ENCODE data around the gene DHX16. TPM values are rescaled to one million over a fixed set of nuclear protein-coding genes. Genes with fewer than 3 reads are reported as not detected.
"Not testable (repeated sequence)": the region's sequence is repeated elsewhere in the genome, so short reads cannot be mapped to it uniquely, and the experiment has no call there.

Gene DHX16
- 15.2 TPM for total RNA-seq

DNA sequence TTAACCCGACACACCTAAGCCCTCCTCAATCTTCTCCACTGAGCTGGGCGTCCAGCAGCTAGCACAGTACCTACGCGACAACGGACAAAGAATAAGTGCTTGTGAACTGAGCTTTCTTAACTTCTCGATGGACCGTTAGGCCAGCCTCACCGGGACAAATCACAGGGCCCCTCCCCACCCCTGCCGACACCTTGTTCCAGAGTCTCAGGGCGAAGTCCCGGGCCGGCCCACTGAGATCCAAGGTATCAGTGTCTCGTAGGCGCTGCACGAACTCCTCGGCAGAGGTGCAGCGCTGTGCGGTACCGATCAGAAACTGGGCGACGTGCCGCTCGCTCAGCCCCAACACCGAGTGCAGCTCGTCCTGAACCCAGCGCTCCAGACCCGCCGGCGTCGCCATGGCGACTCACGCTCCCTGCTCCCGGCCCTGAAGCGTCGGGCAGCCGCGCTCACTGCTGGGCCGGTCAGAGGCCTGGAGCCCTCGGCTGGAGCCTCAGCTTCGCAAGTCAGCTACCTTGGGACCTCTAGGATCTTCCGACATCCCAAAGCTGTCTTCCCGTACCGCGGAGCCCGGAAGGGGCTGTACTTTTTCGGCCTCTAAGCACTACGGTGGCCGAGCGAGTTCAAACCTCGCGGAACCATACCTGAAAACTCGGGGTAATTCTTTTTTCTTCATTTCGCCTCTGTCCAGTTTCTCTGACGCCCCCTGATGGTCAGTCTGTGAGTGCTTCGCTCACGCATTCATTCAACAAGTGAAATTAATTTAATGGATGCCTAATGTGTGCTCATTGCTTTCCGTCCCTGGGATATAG, at the start of gene DHX16:
Gene DHX16 (minus strand): TSS at position 562 of the 809 bp plus-strand sequence. CDS start 165 bp downstream, at position 397.
- DNase-seq (ENCODE audit: low spot score): peak; percentile 96
- ATAC-seq: peak; percentile 87

DNA sequence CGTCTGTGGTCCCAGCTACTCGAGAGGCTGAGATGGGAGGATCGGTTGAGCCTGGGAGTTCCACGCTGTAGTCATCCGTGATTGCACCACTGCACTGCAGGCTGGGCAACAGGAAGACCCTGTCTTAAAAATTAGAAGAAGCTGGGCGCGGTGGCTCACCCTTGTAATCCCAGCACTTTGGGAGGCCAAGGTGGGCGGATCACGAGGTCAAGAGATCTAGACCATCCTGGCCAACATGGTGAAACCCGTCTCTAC, 49.1 kb upstream of the DHX16 start:
- ATAC-seq; DNase-seq (ENCODE audit: low spot score): not testable (repeated sequence)

DNA sequence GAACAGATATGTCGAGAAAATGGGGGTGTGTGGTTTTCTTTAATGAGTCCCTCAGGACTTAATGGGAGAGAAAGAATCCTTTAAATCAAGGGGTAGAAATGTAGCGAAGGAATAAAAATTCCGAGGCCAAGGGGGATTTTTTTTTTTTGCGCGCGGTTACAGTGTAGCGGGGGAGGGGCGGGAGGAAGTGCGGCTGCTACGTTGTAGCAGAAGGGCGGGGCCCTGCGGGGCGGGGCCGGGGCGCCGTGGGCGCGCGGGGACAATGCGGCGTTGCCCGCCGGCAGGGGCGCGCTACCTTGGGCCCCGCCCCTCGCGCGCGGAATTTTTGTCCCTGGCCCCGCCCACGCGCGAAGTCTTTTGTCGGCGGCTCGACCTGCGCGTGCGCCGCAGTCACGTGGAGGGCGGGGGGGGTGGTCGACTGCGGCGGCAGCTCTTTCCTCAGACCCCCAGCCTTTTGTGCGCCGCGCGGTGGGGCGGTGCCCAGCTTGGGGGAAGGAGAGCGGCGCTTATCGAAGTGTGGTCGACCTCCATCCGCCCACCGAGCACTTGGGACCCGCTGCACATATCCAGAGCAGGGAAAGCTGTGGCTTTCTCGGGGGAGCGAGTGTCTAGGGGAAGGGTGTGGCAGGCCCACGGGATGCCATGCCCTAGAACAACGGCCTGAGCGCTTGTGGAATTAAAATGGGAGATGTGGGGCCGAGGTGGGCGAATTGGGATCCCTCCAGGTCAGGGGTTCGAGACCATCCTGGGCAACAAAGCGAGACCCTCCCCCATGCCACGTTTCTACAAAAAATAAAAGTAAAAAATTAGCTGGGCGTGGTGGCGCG, 48.6 kb upstream of the DHX16 start:
- DNase-seq (ENCODE audit: low spot score) (peak; percentile 91), ATAC-seq (peak; percentile 64)

DNA sequence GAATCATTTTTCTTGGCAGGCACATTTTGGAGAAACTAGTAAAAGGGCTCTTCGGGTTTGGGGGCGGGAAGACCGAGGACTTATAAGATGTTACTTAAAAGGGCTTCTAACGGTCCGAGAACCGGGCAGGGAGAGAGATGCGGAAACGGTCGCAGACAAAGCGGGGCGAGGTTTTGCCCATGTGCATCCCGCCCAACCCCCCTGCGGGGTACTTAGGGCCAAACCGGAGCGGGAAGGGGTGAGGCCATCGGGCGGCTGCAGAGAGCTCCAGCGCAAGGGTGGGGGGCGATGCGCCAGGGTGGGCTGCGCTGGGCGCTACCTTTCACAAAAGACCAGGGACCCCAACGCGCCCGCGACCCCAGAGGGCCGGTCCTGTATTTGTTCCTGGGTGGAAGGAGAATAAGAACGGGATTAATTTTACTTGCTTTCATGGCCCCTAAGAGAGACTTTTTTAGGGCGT, 48.0 kb upstream of the DHX16 start:
- peak; percentile 15 for ATAC-seq

DNA sequence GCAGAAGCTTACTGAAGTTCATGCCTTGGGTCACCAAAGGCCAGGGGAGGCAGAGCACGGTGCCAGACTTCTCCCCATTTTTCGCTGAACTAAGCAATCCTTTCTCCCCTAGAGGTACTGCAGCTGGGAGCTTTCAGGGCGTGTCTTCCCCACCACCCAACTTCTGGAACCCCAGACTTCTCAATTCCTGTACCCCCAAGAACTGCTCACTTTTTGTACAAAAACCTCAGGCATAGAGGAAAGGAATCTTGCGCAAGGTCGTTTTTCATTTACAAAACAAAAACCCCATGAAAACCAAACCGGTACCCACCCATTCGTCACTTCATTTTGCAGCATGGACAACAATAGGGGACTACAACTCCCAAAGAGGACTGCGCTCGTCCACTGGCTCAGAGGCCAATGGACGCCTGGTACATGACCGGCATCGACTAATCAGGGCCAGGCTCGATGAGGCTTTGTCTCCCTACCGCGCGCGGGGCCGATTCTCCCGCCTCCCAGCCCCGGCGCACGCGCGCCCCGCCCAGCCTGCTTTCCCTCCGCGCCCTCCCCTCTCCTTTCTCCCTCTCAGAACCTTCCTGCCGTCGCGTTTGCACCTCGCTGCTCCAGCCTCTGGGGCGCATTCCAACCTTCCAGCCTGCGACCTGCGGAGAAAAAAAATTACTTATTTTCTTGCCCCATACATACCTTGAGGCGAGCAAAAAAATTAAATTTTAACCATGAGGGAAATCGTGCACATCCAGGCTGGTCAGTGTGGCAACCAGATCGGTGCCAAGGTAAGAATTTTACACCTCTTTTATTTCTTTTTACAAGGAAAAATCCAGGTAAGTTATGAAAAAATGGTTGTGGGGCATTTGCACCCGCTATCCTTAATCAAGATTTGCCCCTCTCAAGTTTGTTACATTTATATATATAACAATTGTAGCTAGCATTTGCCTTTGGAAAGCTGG, 47.3 kb upstream of the DHX16 start, which contains the start of gene TUBB:
Gene TUBB (plus strand): TSS at position 562 of the 947 bp plus-strand sequence. CDS start 155 bp downstream, at position 717.
- peak; percentile 72 for ATAC-seq
- DNase-seq (ENCODE audit: low spot score): peak; percentile 97

More for the DNA sequence above, 48.0 kb upstream of the DHX16 start:
- DNase-seq (ENCODE audit: low spot score): peak; percentile 78

DNA sequence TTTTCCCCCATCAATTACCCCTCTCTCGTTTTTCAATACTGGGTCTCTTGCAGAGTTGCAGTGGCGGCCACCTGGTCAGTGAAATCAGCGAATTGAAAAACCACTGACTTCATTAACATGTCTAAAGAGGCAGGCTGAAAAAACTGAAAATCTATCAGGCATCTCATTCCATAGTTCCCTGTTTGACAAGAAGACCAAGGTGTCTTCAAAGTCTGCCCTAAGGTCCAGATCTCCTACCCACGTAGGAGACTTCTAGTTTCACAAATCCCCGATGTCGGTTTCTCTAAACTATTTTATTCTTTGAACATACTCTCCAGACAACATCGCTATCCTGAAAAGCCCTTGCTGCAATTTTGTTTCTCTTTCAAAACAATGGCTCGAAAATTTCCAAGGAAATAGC, 46.5 kb upstream of the DHX16 start:
- ATAC-seq: no peak
- no peak for DNase-seq (ENCODE audit: low spot score)

DNA sequence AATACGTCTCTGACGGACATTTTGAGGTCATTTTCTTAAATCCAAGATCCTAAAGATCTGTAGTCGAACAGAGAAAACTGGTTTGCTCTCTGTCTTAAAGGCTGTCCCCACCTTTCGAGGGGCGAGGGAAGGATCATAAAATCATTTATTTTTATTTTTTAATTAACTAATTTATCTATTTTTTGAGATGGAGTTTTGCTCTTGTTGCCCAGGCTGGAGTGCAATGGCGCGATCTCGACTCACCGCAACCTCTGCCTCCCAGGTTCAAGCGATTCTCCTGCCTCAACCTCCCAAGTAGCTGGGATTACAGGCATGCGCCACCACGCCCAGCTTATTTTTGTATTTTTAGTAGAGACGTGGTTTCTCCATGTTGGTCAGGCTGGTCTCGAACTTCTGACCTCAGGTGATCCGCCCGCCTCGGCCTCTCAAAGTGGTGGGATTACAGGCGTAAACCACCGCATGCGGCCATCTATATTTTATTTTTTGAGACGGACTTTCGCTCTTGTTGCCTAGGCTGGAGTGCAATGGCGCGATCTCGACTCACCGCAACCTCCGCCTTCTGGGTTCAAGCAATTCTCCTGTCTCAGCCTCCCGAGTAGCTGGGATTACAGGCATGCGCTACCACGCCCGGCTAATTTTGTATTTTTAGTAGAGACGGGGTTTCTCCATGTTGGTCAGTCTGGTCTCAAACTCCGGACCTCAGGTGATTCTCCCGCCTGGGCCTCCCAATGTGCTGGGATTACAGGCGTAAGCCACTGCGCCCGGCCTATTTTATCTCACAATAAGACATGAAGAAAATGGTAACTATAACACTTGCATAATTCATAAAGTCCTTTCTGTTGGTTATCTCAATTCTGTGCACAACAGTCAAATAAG, 45.3 kb upstream of the DHX16 start:
- not testable (repeated sequence) for ATAC-seq; DNase-seq (ENCODE audit: low spot score)

DNA sequence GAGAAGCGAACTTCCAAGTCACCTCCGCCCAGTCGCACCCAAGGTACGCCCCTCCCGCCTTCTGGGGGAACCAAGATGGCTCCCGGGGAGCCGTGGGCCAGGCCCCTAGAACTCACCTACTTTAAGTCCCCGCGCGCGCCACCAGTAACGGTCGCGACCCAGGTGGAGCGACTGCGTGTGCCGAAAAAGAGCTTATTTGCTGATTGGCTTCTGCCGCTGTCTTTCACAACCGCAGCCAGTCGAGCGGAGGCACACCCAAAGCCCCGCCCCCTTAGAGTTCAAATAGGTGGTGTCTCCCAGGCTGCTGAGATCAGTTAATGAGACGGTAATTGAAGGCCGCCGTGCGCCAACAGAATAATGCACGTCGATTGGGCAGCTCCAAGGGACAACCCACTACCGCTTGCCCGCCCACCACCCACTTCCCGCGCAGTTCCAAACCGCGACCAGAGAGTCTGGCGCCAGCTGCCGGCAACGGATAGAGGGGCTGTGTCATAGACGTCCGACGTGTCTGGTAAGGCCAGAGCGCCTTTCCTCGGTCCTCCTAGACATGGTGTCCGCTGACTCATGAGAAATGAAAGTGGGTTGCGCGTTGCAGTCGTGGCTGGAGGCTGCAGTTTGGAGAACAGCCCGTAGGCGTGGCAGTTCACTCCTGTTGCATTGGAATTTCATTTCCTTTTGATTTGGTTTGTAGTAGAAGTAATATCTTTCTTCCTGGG, 44.5 kb upstream of the DHX16 start, which contains the start of gene MDC1:
Gene MDC1 (minus strand): TSS at position 153 of the 716 bp plus-strand sequence. CDS start 2,106 bp downstream, outside the sequence.
- ATAC-seq: peak; percentile 77
- peak; percentile 100 for DNase-seq (ENCODE audit: low spot score)

DNA sequence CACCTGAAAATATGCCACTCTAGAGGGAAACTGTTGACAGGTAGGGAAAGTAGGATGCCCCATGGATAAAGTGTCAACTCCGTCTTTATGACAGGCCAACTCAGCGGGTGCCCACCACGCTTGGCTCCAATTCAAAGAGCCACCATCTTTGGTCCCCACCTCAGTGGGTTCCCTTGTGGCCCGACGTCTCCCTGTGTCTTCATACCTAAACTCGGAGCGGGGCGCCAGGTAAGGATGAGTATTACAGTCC, 44.0 kb upstream of the DHX16 start:
- no peak for DNase-seq (ENCODE audit: low spot score)
- ATAC-seq: no peak

DNA sequence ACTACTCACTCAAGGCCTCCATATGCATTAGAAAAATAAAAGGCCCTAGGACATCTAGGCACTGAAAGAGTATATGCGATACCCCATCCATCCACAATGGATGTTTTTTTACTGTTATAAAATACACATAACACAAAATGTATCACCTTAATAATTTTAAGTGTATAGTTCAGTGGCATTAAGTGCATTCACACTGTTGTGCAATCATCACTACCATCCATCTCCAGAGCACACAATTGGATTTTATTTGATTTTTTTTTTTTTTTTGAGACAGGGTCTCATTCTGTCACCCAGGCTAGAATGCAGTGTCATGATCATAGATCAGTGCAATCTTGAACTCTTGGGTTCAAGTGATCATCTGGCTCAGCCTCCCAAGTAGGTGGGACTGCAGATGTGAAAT, 41.5 kb upstream of the DHX16 start:
- ATAC-seq: no peak
- no peak for DNase-seq (ENCODE audit: low spot score)

DNA sequence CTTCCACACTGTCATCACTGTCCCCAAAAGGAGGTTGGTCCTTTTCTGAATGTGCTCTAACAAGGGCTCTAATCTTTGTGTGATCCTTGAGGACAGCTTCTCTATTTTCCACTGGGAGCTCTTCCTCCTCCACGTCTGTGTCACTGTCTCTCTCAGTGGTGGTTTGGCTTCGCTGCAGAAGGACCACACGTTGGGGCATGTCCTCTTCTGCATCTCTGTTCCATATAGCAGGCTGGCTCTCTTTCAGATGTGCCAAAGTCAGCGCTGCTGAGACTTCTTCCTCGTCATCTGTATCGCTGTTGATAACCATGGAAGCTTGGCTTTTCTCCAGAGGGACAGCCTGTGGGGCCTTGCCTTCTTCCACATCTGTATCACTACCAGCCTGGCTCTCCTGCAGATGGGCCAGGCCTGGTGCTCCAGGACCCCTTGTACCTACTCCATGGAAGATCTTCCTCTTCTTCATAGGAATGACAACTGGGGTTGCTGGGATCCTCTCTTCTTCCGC, 39.7 kb upstream of the DHX16 start:
- DNase-seq (ENCODE audit: low spot score): no peak
- no peak for ATAC-seq

DNA sequence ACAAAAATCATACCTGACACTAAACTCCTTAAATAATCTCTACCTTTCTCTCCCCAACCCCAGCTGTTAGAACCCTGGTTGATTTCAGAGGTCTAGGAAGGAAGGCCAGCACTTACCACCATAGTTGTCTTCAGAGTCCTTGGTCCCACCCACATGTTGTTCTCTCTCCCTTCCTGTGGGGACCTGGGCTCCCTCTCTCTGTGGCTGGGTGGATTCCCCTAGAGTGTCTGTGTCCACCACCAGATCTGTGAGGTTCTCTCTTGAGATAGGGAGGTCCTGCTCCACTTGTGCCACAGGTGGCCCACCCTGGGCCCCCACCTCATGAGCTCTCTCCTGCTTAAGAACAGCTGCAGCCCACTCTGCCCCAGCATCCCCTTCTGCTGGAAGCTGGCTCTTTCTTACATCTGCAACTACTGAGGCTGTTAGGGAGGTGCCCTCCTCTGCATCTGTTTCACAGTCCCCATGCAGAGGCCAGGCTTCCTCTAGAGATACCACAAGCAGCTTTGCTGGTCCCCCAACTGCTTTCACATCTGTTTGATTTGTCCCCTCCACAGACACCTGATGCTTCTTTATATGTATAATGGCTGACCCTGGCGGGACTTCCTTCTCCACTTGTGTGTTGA, 39.1 kb upstream of the DHX16 start:
- no peak for DNase-seq (ENCODE audit: low spot score)

DNA sequence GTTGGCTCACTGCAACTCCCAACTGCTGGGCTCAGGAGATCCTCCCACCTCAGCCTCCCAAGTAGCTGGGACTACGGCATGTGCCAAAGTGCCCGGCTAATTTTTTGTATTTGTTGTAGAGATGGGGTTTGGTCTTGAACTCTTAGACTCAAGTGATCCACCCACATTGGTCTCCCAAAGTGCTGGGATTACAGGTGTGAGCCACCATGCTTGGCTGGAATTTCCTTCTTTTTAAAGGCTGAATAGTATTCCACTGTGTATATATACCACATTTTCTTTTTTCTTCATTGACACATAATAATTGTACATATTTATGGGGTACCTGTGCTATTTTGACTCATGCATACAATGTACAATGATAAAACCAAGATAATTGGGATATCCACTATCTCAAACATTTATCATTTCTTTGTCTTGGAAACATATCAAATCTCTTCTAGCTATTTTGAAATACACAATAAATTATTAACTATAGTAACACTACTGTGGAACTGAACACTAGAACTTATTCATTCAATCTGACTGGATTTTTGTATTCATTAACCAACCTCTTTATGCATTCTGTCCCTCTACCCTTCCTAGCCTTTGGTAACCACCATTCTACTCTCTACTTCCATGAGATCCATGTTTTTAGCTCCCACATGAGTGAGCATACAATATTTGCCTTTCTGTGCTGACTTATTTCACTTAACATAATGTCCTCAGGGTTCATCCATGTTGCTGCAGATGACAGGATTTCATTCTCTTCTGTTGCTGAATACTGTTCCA, 36.5 kb upstream of the DHX16 start:
- ATAC-seq: peak; percentile 87
- DNase-seq (ENCODE audit: low spot score): no peak

More for the DNA sequence above, 39.1 kb upstream of the DHX16 start:
- ATAC-seq: no peak

DNA sequence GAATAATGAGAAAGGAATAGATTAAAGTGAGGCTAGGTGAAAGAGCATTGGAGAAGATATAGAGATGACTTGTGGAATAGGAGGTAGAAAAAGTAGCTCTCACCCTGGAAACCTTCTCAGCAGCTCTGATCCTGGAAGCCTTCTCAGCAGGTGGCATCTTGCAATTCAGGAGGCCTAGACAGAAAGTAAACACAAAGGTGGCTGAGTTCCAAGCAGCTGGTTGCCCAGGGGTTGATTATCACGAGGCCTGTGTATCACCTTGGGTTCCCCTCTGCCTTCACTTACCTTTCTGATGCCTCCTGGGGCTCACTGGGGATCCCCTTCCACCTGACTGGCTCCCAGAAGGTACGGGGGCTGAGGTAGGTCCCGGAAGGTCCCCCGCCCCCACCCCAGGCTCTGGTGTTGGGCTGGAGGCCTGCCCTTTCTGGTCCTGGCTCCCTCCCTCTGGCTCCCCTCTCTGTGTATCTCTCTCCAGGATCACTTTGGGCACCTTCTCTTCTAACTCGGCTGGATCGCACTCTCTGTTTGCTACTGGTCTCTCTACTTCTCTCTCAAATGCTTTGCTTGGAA, 34.6 kb upstream of the DHX16 start:
- DNase-seq (ENCODE audit: low spot score): no peak
- peak; percentile 28 for ATAC-seq

DNA sequence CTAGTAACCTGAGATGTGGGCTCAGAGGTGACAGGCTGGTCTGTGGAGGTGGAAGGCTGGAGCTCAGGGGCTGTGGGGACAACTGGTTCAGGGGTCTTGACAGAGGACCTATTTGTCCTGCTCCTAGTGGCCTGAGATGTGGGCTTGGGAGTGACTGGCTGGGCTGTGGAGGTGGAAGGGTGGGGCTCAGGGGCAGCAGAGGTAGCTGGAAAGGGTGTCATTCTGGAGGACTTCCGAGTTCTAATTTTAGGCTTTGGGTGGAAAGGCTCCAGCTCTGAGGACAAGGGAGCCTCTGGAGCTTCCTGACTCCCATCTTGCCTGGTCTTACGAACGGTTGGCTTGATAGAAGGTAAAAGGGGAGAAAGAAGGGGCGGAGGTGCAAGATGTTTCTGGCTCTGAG, 32.8 kb upstream of the DHX16 start:
- DNase-seq (ENCODE audit: low spot score): no peak
- ATAC-seq: no peak

DNA sequence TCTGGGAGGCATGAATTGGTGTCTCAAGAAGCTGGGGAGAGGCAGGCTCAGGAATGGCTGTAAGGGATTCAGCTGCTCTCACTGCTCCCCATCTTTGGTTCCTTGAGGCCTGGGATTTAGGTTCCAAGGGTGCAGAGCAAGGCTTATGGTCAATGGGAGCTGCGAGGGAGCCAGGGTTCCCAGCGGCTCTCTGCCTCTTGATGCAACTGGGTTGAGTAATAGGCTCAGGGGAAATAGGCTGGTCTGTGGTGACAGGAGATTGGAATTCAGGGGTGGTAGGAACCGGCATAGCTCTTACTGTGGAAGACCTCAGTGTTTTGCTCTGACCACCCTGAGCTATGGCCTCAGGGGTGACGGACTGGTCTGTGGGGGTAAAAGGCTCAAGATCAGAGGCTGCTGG, 31.0 kb upstream of the DHX16 start:
- no peak for DNase-seq (ENCODE audit: low spot score)
- ATAC-seq: no peak

DNA sequence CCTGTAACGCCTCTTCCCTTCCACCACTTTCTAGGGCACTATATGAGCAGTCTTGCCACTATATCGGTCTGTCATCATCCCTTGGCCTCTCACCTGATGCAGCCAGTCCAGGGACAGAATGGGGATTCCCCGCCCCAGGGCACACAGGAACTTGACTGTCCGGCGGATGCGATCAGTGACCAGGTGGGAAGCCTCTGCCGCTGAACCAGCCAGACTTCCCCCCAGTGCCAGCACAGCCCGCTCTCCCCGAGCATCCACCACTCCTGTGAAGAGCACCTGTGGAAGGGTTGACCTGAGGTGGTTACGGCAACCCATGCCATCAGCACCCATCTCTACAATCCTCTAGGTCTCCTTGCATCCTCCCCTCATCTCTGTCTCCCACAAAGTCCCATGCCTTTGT, 30.2 kb upstream of the DHX16 start:
- ATAC-seq: no peak

DNA sequence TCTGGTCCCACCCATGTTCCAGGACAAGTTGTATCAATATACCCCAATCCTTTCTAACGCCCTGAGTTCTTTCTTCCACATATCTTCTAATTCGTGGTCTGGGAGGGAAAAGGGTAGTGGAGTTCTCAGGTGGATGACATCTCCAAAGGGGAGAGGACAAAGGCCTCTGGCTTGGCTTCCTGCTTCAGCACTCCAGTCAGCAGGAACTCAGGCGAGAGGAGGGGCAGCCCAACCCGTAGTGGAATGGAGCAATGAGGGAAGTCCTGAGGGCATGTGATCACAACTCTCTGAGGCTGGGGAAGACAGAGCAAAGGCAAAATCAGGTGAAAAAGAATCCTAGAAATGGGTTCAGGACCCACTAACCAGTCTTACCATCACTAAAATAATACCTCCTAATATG, 27.5 kb upstream of the DHX16 start:
- DNase-seq (ENCODE audit: low spot score) (peak; percentile 77), ATAC-seq (peak; percentile 98)

More for the DNA sequence above, 30.2 kb upstream of the DHX16 start:
- DNase-seq (ENCODE audit: low spot score): no peak

All from left lobe of liver (tissue), 2 donors.